ENCODE results near the gene COQ8A. TPM values are rescaled to one million over a fixed set of nuclear protein-coding genes. Genes with fewer than 3 reads are reported as not detected.

The COQ8A gene
- total RNA-seq, 1 experiment from 2014 or later = 24.6 TPM

DNA sequence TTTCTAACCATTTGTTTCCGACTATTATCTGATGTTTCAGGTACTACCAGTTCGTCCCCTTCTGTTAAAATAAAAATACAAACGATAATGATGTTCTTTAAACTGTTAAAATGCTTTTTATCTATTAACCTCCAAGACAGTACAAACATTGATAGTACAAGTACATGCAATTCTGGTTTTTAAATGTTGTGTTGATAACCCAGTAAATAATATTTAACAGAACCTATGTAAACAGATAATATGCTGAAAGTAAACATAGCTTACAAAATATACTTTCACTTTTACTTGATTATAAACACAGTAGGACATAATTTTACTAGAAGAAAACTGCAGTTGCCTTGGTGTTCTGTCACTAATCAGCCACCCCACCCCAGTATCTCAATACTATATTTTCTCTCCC, 76.9 kb downstream of the COQ8A start:
- TF ChIP-seq, protein P1, sequence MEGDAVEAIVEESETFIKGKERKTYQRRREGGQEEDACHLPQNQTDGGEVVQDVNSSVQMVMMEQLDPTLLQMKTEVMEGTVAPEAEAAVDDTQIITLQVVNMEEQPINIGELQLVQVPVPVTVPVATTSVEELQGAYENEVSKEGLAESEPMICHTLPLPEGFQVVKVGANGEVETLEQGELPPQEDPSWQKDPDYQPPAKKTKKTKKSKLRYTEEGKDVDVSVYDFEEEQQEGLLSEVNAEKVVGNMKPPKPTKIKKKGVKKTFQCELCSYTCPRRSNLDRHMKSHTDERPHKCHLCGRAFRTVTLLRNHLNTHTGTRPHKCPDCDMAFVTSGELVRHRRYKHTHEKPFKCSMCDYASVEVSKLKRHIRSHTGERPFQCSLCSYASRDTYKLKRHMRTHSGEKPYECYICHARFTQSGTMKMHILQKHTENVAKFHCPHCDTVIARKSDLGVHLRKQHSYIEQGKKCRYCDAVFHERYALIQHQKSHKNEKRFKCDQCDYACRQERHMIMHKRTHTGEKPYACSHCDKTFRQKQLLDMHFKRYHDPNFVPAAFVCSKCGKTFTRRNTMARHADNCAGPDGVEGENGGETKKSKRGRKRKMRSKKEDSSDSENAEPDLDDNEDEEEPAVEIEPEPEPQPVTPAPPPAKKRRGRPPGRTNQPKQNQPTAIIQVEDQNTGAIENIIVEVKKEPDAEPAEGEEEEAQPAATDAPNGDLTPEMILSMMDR (IDR thresholded peaks at IDR 0.05; ENCODE audit: unreplicated experiment) = no peak
- Mint-ChIP-seq H3K27me3 (ENCODE audit: unreplicated experiment) (no peaks in the 10 kb centered on the region), H3K36me3 (ENCODE audit: insufficient read depth, unreplicated experiment) (no peaks in the 10 kb centered on the region), H3K4me1 (ENCODE audit: low read depth, unreplicated experiment) (peaks cover 12% of the 10 kb centered on the region), H3K4me3 (ENCODE audit: low read depth, unreplicated experiment) (no peak overlapping the region), H3K27ac (ENCODE audit: unreplicated experiment) (no peak overlapping the region), H3K9me3 (ENCODE audit: low read depth, unreplicated experiment) (no peaks in the 10 kb centered on the region)
- no TSS peak for BruUV-seq (replicated peaks)
- CTCF ChIA-PET = no interaction called here
- no peak for DNase-seq
- intact Hi-C loops (cut with micrococcal nuclease; ENCODE audit: unreplicated experiment) = no loop called here

DNA sequence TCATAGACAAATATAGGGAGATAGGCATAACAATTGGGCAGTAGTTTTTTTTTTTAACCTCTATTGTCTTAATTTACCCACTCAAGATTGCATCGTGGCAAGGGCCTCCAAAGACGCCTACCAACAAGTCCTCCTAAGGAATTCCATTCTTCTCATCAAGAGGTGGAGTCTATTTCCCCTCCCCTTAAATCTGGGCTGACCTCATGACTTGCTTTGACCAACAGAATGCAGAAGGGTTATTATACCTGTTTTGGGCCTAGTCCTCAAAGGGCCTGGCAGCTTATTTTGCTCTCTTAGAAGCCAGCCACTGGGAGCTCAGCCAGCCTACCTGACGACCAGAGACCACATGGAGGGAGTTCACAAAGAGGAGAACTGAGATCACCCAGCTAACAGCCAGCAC, 92.3 kb downstream of the COQ8A start:
- intact Hi-C loops (cut with micrococcal nuclease; ENCODE audit: unreplicated experiment) = no loop called here
- no peak for DNase-seq
- H3K4me1 Mint-ChIP-seq (ENCODE audit: low read depth, unreplicated experiment) = no peaks in the 10 kb centered on the region
- no peak overlapping the region for H3K27ac Mint-ChIP-seq (ENCODE audit: unreplicated experiment)
- BruUV-seq (replicated peaks) = no TSS peak
- no peak overlapping the region for H3K4me3 Mint-ChIP-seq (ENCODE audit: low read depth, unreplicated experiment)
- peaks cover 6% of the 10 kb centered on the region for H3K36me3 Mint-ChIP-seq (ENCODE audit: insufficient read depth, unreplicated experiment)
- TF ChIP-seq, protein P1 (IDR thresholded peaks at IDR 0.05; ENCODE audit: unreplicated experiment) = no peak
- no peaks in the 10 kb centered on the region for H3K27me3 Mint-ChIP-seq (ENCODE audit: unreplicated experiment)
- CTCF ChIA-PET = interaction anchor here (0.5 kb wide), 1 partner anchor 165 kb away, joined by 5 read pairs; no protein-coding TSS in a partner anchor
- H3K9me3 Mint-ChIP-seq (ENCODE audit: low read depth, unreplicated experiment) = no peaks in the 10 kb centered on the region

DNA sequence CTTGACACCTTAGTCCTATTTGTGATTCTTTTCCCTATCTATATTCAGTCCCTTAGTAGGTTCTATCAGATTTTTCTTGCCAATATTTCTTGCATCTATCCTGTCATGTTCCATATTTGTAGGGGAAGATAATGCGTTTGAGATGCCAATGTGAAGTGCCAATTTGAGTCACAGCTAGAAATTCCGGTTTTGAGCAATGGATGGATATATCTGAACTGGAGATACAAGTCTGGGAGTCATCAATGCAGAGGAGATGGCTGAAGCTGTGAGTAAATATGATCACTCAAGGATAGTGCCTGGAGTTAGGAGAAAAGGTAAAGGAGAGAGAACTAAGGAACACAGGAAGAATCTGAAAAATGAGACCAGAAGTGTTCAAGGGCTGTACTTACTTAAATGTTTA, 93.8 kb downstream of the COQ8A start:
- no peaks in the 10 kb centered on the region for H3K4me1 Mint-ChIP-seq (ENCODE audit: low read depth, unreplicated experiment)
- H3K27me3 Mint-ChIP-seq (ENCODE audit: unreplicated experiment) = no peaks in the 10 kb centered on the region
- no peak overlapping the region for H3K27ac Mint-ChIP-seq (ENCODE audit: unreplicated experiment)
- H3K9me3 Mint-ChIP-seq (ENCODE audit: low read depth, unreplicated experiment) = no peaks in the 10 kb centered on the region
- BruUV-seq (replicated peaks) = no TSS peak
- H3K36me3 Mint-ChIP-seq (ENCODE audit: insufficient read depth, unreplicated experiment) = peaks cover 2% of the 10 kb centered on the region
- H3K4me3 Mint-ChIP-seq (ENCODE audit: low read depth, unreplicated experiment) = no peak overlapping the region
- intact Hi-C loops (cut with micrococcal nuclease; ENCODE audit: unreplicated experiment) = no loop called here
- CTCF ChIA-PET = no interaction called here
- DNase-seq = no peak
- TF ChIP-seq, protein P1 (IDR thresholded peaks at IDR 0.05; ENCODE audit: unreplicated experiment) = no peak

DNA sequence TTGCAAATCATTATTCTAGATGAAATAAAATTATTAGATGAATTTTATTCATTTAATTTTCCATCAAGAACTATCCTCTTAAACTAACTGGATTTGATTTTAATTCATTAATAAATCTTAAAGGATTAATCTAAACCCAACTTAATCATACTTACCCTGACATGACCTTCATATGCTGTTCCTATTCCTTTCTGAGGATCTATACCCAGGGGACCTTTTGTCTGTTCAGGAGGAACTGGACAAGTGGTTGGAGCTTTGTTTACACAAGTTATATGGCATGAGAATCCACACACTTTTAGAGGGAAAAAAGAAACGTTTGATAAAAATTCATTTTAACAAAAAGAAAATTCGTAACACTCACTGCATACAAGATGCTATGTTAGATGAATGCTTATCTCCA, 95.2 kb downstream of the COQ8A start:
- Mint-ChIP-seq H3K9me3 (ENCODE audit: low read depth, unreplicated experiment) (no peaks in the 10 kb centered on the region), H3K27ac (ENCODE audit: unreplicated experiment) (no peak overlapping the region), H3K36me3 (ENCODE audit: insufficient read depth, unreplicated experiment) (no peaks in the 10 kb centered on the region), H3K4me1 (ENCODE audit: low read depth, unreplicated experiment) (no peaks in the 10 kb centered on the region), H3K27me3 (ENCODE audit: unreplicated experiment) (no peaks in the 10 kb centered on the region), H3K4me3 (ENCODE audit: low read depth, unreplicated experiment) (no peak overlapping the region)
- intact Hi-C loops (cut with micrococcal nuclease; ENCODE audit: unreplicated experiment) = no loop called here
- BruUV-seq (replicated peaks) = no TSS peak
- no peak for DNase-seq
- CTCF ChIA-PET = interaction anchor here (0.6 kb wide), 1 partner anchor 404 kb away, joined by 6 read pairs; no protein-coding TSS in a partner anchor
- TF ChIP-seq, protein P1 (IDR thresholded peaks at IDR 0.05; ENCODE audit: unreplicated experiment) = no peak
